Neuron (in vitro differentiated cells): ENCODE measurements around the gene ANKMY1.

Experiments
- H2AFZ ChIP-seq: one replicate; pipeline ENCODE4 v1.6.1; 2013; ENCODE audit warnings: low read depth, mild to moderate bottlenecking, inconsistent platforms, low read length, moderate library complexity
- H3K27me3 ChIP-seq: one replicate; pipeline ENCODE4 v1.6.1; 2013; ENCODE audit warnings: low read length; ENCODE audit not compliant: insufficient read depth
- H3K36me3 ChIP-seq: one replicate; pipeline ENCODE4 v1.6.1; 2013; ENCODE audit warnings: low read length; ENCODE audit not compliant: insufficient read depth
- H3K4me1 ChIP-seq: one replicate; pipeline ENCODE4 v1.6.1; 2013; ENCODE audit warnings: low read length; ENCODE audit not compliant: insufficient read depth
- H3K4me3 ChIP-seq: 2 replicates; pipeline ENCODE4 v1.5.1; 2013; ENCODE audit warnings: mild to moderate bottlenecking, low read length, moderate library complexity
- H3K9me3 ChIP-seq: one replicate; pipeline ENCODE4 v1.6.1; 2013; ENCODE audit warnings: low read length

Gene ANKMY1

DNA sequence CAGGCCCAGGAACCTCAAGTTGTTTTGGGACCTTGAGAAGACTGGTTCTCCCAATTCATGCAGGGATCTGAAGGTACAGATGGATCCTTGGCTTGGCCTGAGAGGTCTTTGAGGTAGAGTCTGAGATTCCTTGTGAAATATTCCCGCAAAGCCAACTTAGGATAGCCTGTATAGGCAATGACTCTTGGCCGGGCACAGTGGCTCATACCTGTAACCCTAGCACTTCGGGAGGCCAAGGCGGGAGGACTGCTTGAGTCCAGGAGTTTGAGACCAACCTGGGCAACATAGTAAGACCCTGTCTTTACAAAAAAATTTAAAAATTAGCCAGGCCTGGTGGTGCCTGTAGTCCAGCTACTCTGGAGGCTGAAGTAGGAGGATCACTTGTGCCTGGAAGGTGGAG, 40.4 kb downstream of the ANKMY1 start:
- Histone ChIP-seq H3K36me3 (peaks cover 5% of the 10 kb centered on the region), H3K27me3 (no peaks in the 10 kb centered on the region), H2AFZ (no peak overlapping the region), H3K4me1 (no peaks in the 10 kb centered on the region), H3K9me3 (peaks cover 9% of the 10 kb centered on the region), H3K4me3 (no peak overlapping the region)

GRCh38 chr2:240514631-240515030, 43.2 kb downstream of the ANKMY1 start:
- Histone ChIP-seq H3K27me3 (no peaks in the 10 kb centered on the region), H2AFZ (no peak overlapping the region), H3K9me3 (peaks cover 3% of the 10 kb centered on the region), H3K36me3 (peaks cover 3% of the 10 kb centered on the region), H3K4me3 (no peak overlapping the region), H3K4me1 (no peaks in the 10 kb centered on the region)

GRCh38 chr2:240513549-240514287, 44.1 kb downstream of the ANKMY1 start:
- H3K9me3 ChIP-seq = peaks cover 3% of the 10 kb centered on the region
- H3K4me1 ChIP-seq = no peaks in the 10 kb centered on the region
- no peak overlapping the region for H2AFZ ChIP-seq
- H3K27me3 ChIP-seq = no peaks in the 10 kb centered on the region
- H3K36me3 ChIP-seq = no peaks in the 10 kb centered on the region
- H3K4me3 ChIP-seq = no peak overlapping the region

DNA sequence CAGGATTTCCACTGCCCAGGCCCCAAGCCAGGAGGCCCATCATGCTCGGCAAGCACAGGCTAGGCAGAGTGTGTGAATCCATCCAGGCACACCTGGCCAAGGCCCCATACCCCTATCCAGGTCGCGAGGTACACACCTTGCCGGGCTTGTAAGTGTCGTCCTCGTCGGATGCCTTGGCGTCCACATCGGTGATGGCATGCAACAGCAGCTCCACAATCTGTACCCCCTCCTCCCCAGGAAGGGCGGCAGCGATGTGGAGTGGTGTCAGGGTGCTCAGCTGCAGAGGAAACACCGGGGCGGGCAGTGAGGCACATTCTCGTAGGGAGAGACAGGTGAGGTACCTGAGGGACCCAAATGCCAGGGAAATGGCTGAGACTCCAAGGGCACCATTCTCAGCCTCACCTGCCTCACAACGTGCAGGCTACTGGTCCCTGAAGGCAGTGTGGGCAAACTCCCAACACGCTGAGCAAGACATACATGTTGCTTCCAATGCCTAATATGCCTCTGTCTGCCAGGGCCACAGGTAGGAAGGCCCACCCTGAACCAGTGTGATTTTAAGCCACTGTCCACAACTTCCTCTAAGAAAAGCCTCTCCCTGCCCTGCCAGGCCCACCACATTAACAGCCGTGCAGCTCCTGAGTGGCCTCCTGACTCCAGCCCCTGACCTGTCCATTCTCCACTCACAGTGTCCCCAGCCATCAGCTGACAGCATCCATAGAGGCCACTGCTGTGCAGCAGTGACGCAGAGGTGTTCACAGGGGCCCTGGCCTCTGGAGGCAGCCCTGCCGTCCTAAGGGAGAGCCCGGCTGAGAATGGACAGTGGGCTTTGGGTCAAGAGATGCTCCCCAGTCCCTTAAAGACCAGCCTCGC, 44.9 kb downstream of the ANKMY1 start:
- Histone ChIP-seq H3K9me3 (no peaks in the 10 kb centered on the region), H3K27me3 (no peaks in the 10 kb centered on the region), H3K4me1 (no peaks in the 10 kb centered on the region), H2AFZ (no peak overlapping the region), H3K4me3 (no peak overlapping the region), H3K36me3 (no peaks in the 10 kb centered on the region)

GRCh38 chr2:240512109-240512485, 45.7 kb downstream of the ANKMY1 start:
- Histone ChIP-seq H3K4me3 (no peak overlapping the region), H2AFZ (no peak overlapping the region)

GRCh38 chr2:240511351-240512108, 46.3 kb downstream of the ANKMY1 start:
- Histone ChIP-seq H3K27me3 (no peaks in the 10 kb centered on the region), H3K36me3 (no peaks in the 10 kb centered on the region), H3K4me3 (no peak overlapping the region), H3K4me1 (no peaks in the 10 kb centered on the region), H3K9me3 (no peaks in the 10 kb centered on the region), H2AFZ (no peak overlapping the region)

More at GRCh38 chr2:240512109-240512485, 45.7 kb downstream of the ANKMY1 start:
- H3K36me3 ChIP-seq = no peaks in the 10 kb centered on the region
- no peaks in the 10 kb centered on the region for H3K27me3 ChIP-seq
- H3K9me3 ChIP-seq = no peaks in the 10 kb centered on the region
- no peaks in the 10 kb centered on the region for H3K4me1 ChIP-seq

GRCh38 chr2:240510513-240511210, 47.1 kb downstream of the ANKMY1 start:
- Histone ChIP-seq H3K27me3 (no peaks in the 10 kb centered on the region), H3K36me3 (peaks cover under 1% of the 10 kb centered on the region)

DNA sequence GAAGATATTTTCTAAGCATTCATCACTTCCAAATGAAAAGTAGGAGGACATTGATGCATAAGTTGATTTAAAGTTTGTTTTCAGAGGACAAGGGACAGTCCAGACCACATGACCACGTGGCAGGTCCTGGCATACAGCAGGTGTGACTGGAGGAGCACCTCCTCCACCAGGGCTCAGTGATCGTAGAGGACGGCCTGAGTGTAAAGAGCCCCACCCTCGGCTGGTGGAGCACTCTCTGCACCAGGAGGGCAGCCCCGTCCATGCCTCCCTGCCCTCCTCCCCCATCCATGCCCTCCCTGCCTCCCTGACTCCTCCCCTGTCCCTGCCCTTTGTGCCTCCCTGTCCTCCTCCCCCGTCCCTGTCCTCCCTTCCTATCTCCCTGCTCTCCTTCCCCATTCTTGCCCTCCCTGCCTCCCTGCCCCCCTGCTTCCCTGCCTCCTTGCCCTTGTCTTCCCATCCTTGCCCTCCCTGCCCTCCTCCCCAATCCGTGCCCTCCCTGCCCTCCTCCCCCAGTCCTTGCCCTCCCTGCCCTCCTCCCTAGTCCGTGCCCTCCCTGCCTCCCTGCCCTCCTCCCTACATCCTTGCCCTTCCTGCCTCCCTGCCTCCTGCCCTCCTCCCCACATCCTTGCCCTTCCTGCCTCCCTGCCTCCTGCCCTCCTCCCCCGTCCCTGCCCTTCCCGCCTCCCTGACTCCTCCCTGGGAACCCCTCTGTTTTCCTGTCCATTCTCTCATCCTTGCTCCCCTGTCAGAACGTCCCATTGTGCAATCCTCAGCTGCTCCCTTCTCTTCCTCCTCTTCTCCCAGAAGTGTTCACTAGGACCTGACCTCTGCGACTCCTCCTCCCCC, 47.9 kb downstream of the ANKMY1 start:
- Histone ChIP-seq H3K4me3 (no peak overlapping the region), H3K36me3 (peaks cover 4% of the 10 kb centered on the region), H2AFZ (no peak overlapping the region), H3K27me3 (no peaks in the 10 kb centered on the region), H3K4me1 (no peaks in the 10 kb centered on the region), H3K9me3 (no peaks in the 10 kb centered on the region)

More at GRCh38 chr2:240510513-240511210, 47.1 kb downstream of the ANKMY1 start:
- Histone ChIP-seq H3K4me1 (no peaks in the 10 kb centered on the region), H3K4me3 (no peak overlapping the region), H2AFZ (no peak overlapping the region), H3K9me3 (no peaks in the 10 kb centered on the region)

- Histone ChIP-seq H2AFZ (no peak overlapping the region), H3K27me3 (no peaks in the 10 kb centered on the region), H3K4me3 (no peak overlapping the region), H3K9me3 (no peaks in the 10 kb centered on the region), H3K4me1 (no peaks in the 10 kb centered on the region), H3K36me3 (peaks cover 4% of the 10 kb centered on the region)
Observed at GRCh38 chr2:240508832-240509545, 48.8 kb downstream of the ANKMY1 start.

DNA sequence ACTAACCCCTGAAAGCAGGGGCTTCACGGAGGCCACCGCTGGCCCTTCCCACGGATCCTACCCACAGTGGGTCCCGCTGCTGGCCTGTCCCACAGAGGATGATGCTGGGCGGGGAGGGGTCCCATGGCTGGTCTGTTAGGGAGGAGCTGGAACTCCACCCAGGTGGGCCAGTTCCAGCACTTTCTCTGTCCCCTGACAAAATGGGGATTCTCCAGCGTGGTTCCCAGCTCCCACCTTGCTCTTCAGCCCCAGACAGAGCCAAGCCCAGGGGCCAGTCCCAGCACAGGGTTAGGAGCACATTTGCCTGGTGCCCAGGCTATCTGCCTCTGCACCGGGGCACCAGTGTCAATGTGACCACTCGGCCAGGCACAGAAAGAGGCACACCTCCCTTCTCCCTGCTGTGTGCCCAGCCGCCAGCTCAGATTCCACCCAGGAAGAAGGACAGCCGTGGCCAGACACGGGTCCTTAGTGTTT, 50.0 kb downstream of the ANKMY1 start:
- H3K4me1 ChIP-seq = no peaks in the 10 kb centered on the region
- no peak overlapping the region for H3K4me3 ChIP-seq
- H3K9me3 ChIP-seq = no peaks in the 10 kb centered on the region
- H3K36me3 ChIP-seq = peaks cover 4% of the 10 kb centered on the region
- no peak overlapping the region for H2AFZ ChIP-seq
- no peaks in the 10 kb centered on the region for H3K27me3 ChIP-seq

DNA sequence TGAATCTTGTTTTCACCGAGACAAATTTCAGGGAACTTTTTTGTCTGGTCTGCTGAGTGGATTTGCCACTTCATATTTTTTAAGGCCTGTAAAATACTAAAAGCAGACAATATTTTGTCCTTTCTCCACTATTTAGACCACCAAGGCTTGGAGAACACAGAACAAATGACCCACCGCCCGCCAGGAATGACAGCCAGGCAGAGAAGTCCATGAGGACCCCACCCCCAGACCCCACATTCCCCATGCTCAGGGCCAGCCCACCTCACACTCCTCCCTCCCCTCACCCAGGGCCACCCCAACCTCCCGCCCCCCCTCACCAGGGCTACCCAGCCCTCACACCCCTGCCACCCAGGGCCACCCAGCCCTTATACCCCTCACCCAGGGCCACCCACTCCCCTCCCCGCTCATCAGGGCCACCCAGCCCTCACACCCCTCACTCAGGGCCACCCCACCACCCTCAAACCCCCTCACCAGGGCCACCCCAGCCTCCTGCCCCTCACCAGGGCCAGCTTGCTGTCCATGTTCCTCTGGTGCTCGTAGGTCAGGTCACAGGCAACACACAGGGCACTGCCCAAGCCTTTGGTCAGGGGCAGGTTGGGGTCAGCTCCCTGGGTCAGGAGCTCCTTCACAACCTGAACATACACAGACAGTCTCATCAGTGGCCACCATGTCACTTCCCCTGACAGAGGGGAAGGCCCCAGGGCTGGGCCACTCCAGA, 50.6 kb downstream of the ANKMY1 start:
- H3K9me3 ChIP-seq = no peaks in the 10 kb centered on the region

More for the DNA sequence above, 50.6 kb downstream of the ANKMY1 start:
- no peaks in the 10 kb centered on the region for H3K4me1 ChIP-seq
- no peak overlapping the region for H2AFZ ChIP-seq
- H3K27me3 ChIP-seq = no peaks in the 10 kb centered on the region
- no peak overlapping the region for H3K4me3 ChIP-seq
- H3K36me3 ChIP-seq = peaks cover 4% of the 10 kb centered on the region
